Activated B cell treated with CpG ODN at 0.5 μM for 24 hours (primary cell): ENCODE measurements around the gene SYNE2. TPM values are rescaled to one million over a fixed set of nuclear protein-coding genes. Genes with fewer than 3 reads are reported as not detected.

ENCODE experiments used
- ATAC-seq: fragments of 200-7000 bp; cut with Tn5 transposase; one replicate; pipeline ENCODE4 v1.10.0; 2021; ENCODE audit warnings: low read depth, mild to moderate bottlenecking, moderate library complexity
- CTCF ChIA-PET: fragments of 350-600 bp; sonication (Branson Sonifier 250); formaldehyde crosslinking; loops from one replicate; lab custom pipeline; 2021; ENCODE audit warnings: antibody characterized with exemption; lab: Charles Lee
- POLR2A ChIA-PET: fragments of 350-600 bp; sonication (Branson Sonifier 250); formaldehyde crosslinking; loops from one replicate; lab custom pipeline; 2021; ENCODE audit warnings: antibody characterized with exemption; lab: Charles Lee
- DNase-seq: peaks from one replicate; pipeline ENCODE4 v3.0.0; 2022
- H3K27ac Mint-ChIP-seq: one replicate; pipeline ENCODE4 v1.8.0; 2020; ENCODE audit warnings: mixed read lengths
- H3K27me3 Mint-ChIP-seq: one replicate; pipeline ENCODE4 v1.8.0; 2021; ENCODE audit warnings: mixed read lengths
- H3K36me3 Mint-ChIP-seq: one replicate; pipeline ENCODE4 v1.8.0; 2021; ENCODE audit warnings: low read depth, mixed read lengths
- H3K4me1 Mint-ChIP-seq: one replicate; pipeline ENCODE4 v1.8.0; 2021; ENCODE audit warnings: mixed read lengths
- H3K4me3 Mint-ChIP-seq: one replicate; pipeline ENCODE4 v1.8.0; 2020; ENCODE audit warnings: mild to moderate bottlenecking, mixed read lengths
- H3K9me3 Mint-ChIP-seq: one replicate; pipeline ENCODE4 v1.8.0; 2020; ENCODE audit warnings: mixed read lengths
- CTCF ChIP-seq: fragments of 200-600 bp; IDR thresholded peaks from one replicate; pipeline ENCODE4 v1.8.0; 2022; ENCODE audit warnings: antibody characterized with exemption, mild to moderate bottlenecking
- intact Hi-C: fragments of 100-400 bp; cut with micrococcal nuclease; formaldehyde crosslinking; loops from one replicate; pipeline ENCODE4 v1.15.1; 2024
- total RNA-seq: library from RNA; stranded (reverse); gene quantifications from 2 replicates; pipeline ENCODE4 v1.2.3, GENCODE V29; 2022

SYNE2 gene
- total RNA-seq, 1 donor from 2014 or later = 40.1 TPM

- DNase-seq = no peak
- H3K27ac Mint-ChIP-seq = no peak overlapping the region
- H3K4me3 Mint-ChIP-seq = no peak overlapping the region
- peaks cover 8% of the 10 kb centered on the region for H3K4me1 Mint-ChIP-seq
- POLR2A ChIA-PET = no interaction called here
- no peaks in the 10 kb centered on the region for H3K27me3 Mint-ChIP-seq
- H3K9me3 Mint-ChIP-seq = no peaks in the 10 kb centered on the region
- ATAC-seq = no peak
- intact Hi-C loops = no loop called here
- CTCF ChIA-PET = no interaction called here
- TF ChIP-seq CTCF = no peak
- H3K36me3 Mint-ChIP-seq = no peaks in the 10 kb centered on the region
These were observed 42.7 kb downstream of the SYNE2 start for GRCh38 chr14:63895510-63895909.

- CTCF ChIA-PET = no interaction called here
- intact Hi-C loops = no loop called here
- POLR2A ChIA-PET = interaction anchor here (0.7 kb wide), 1 partner anchor 11 kb away, joined by 3 read pairs; no protein-coding TSS in a partner anchor
- no peak overlapping the region for H3K27ac Mint-ChIP-seq
- no peak for DNase-seq
- ATAC-seq = no peak
- peaks cover 13% of the 10 kb centered on the region for H3K4me1 Mint-ChIP-seq
- no peaks in the 10 kb centered on the region for H3K9me3 Mint-ChIP-seq
- H3K36me3 Mint-ChIP-seq = no peaks in the 10 kb centered on the region
- no peak overlapping the region for H3K4me3 Mint-ChIP-seq
- no peak for TF ChIP-seq CTCF
- H3K27me3 Mint-ChIP-seq = no peaks in the 10 kb centered on the region
These were observed 43.5 kb downstream of the SYNE2 start for GRCh38 chr14:63896278-63896720.

- H3K36me3 Mint-ChIP-seq = no peaks in the 10 kb centered on the region
- peaks cover 13% of the 10 kb centered on the region for H3K4me1 Mint-ChIP-seq
- no peak overlapping the region for H3K4me3 Mint-ChIP-seq
- intact Hi-C loops = no loop called here
- no peak for TF ChIP-seq CTCF
- ChIA-PET CTCF (no interaction called here), POLR2A (interaction anchor here (0.6 kb wide), 1 partner anchor 10 kb away, joined by 9 read pairs; no protein-coding TSS in a partner anchor)
- H3K27ac Mint-ChIP-seq = no peak overlapping the region
- ATAC-seq (no peak), DNase-seq (no peak)
- no peaks in the 10 kb centered on the region for H3K9me3 Mint-ChIP-seq
- H3K27me3 Mint-ChIP-seq = no peaks in the 10 kb centered on the region
These were observed 44.9 kb downstream of the SYNE2 start for GRCh38 chr14:63897721-63898163.

GRCh38 chr14:63899953-63900352 is 47.1 kb downstream of the SYNE2 start:
- ChIA-PET CTCF (no interaction called here), POLR2A (no interaction called here)
- Mint-ChIP-seq H3K27me3 (no peaks in the 10 kb centered on the region), H3K4me1 (peaks cover 13% of the 10 kb centered on the region), H3K36me3 (no peaks in the 10 kb centered on the region), H3K27ac (no peak overlapping the region), H3K9me3 (no peaks in the 10 kb centered on the region), H3K4me3 (no peak overlapping the region)
- DNase-seq (no peak), ATAC-seq (peak; percentile 21)
- no peak for TF ChIP-seq CTCF
- intact Hi-C loops = no loop called here

- ChIA-PET CTCF (no interaction called here), POLR2A (interaction anchor here (0.6 kb wide), 1 partner anchor 32 kb away, joined by 3 read pairs; no protein-coding TSS in a partner anchor)
- Mint-ChIP-seq H3K4me1 (peaks cover 13% of the 10 kb centered on the region), H3K9me3 (no peaks in the 10 kb centered on the region), H3K27ac (no peak overlapping the region), H3K4me3 (no peak overlapping the region), H3K27me3 (no peaks in the 10 kb centered on the region), H3K36me3 (no peaks in the 10 kb centered on the region)
- DNase-seq (no peak), ATAC-seq (no peak)
- no peak for TF ChIP-seq CTCF
- intact Hi-C loops = no loop called here
These were observed 48.8 kb downstream of the SYNE2 start for GRCh38 chr14:63901434-63902085.
